ENCODE data around the gene MEF2A.

The MEF2A gene

DNA sequence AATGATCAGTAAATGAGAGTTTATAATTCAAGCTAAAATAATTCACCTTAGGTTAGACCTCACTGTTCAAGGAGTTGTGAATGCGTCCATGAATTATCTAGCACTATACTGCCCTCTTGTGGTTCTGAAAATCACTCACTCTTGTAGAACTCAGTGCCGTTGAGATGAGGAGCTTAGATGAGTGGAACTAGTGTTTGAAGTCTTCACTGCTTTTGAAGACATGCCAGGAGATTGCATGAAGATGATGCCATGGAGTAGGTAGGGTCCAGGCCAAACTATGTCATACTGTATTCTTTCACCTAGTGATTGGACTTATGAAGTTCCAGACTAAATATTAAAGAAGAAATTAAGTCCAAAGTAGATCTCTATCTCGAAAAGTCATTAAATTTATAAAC, 138.7 kb downstream of the MEF2A start:
- DNase-seq (ENCODE audit: low read depth): no peak

DNA sequence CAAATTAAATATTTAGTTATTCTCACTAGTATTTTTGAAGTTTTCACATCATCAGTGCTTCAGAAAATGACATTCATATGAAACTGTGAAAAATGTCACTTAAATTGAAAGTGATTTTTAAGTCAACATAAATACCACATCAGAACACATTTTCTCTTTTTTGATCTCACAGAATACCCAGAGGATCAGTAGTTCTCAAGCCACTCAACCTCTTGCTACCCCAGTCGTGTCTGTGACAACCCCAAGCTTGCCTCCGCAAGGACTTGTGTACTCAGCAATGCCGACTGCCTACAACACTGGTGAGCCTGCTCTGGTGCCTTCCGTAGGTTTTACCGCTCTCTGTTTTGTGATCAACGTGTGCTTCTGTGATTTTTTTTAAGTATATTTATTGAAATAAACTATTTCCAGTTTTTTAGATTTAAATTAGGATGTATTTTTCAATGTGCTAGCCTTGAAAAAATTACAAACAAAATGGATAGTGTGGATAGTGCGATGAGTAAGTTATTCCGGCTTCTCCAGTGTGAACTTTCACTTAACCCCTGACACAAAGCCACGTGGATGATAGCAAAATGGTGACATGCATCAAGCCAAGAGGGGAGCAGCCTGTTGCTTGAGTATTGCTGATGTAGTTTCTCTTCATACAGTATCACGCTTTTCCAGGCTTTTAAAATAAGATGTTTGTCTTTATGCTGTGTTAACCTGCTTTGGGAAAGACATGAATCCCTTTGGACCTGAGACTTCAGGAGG, 140.9 kb downstream of the MEF2A start:
- no peak for DNase-seq (ENCODE audit: low read depth)

DNA sequence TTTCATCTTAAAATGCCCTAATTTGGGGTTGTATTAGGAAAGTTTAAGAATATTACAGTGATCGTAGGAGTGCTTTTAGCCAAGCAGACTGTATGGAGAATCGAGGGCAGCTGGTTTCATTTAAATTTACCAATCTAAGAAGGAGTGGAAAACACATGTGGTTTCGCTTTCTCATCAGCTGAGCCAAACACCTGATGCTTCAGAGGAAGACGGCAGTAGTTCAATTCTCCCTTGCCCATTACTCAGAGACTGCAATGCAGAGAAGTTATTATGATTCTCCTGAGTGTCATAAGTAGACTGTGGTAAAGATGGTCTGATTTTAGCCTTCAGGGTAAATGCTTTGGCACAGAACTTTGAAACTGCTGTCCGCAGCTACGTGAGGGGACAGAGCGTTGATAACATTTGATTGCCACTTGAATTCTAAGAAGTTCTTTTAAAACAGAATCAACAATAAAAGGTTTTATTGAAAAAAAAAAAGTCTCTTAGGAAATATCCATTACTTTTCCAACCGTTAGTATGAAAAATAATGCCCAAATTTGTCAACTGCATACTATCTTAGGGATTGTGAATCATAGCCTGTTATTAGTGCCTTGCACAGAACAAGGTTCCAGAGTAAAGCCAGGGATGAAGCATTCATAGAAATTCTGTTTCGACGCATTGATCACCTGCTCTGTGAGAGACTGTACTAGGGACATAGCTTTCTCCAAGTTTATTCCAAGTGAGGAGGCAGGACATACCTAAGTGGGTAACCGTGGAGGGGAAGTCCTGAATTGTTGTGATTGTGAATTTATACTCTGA, 141.9 kb downstream of the MEF2A start:
- DNase-seq (ENCODE audit: low read depth): no peak

DNA sequence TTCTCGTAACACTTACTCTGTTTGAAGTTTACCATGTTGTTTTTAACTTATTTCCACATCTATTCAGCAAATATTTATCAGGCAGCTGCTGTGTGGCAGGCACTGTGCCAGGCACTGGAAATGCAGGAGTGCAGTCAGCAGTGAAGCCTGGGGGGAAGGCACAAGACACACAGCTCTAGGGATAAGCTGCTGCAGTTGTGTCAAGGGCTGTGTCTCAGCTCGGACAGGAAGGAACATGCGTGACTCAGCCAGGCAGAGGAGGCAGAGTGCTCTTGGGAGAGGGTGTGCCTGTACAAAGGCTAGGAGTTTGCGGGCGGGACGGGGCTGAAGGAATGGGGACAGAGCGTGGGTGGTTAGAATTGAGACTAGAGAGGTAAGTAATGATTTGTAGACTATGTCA, 142.8 kb downstream of the MEF2A start:
- no peak for DNase-seq (ENCODE audit: low read depth)

DNA sequence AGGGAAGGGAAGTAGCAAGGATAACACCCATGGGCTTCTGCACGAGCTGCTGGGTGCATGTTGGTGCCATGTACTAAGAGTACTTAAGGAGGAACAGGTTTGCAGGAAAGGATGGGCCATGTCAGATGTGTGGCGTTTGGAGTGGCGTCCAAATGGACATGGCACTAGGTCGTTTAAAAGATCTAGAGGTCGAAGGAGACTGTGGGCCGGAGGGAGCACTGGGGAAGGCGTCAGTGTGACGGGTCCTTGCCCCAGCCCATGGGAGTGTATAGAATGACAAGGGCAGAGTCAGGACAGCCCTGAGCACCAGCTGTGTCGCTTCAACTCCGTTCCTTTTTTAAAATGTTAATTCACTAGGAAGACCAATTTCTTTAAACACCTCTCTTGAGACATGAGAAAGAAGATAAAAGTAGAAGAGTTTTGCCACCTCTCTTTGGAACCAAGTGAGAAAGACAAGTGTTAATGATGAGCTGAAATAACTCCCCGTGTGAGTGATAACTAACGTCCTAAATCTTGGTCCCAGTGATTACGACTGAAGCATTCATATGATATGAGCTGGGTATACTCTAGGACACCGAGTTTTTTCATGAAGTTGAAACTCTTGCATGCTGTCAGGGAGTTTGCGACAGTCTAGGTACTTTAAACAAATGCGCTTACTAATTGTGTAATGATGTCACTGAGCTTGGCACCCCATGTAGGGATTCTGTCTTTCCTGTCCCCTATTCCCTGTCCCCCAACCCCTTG, 143.6 kb downstream of the MEF2A start:
- DNase-seq (ENCODE audit: low read depth): no peak

DNA sequence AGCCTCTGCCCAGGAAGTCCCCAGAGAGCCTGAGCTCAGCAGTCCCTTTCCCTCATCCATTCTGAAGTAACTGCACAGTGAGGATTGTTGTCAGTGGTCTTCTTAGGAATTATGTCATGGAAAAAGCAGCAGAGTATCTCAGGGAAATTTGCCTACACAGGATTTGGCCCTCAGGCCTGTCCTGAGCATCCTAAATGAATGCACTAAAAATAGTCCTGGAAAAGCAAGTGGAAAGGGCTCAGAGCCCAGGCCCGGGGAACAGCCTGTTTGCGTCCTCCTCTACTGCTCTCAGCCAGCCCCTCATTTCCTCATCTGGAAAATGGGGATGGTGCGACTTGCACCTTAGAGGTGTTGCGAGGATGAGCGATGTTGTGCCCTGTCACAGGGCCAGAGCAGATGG, 145.8 kb downstream of the MEF2A start:
- no peak for DNase-seq (ENCODE audit: low read depth)

DNA sequence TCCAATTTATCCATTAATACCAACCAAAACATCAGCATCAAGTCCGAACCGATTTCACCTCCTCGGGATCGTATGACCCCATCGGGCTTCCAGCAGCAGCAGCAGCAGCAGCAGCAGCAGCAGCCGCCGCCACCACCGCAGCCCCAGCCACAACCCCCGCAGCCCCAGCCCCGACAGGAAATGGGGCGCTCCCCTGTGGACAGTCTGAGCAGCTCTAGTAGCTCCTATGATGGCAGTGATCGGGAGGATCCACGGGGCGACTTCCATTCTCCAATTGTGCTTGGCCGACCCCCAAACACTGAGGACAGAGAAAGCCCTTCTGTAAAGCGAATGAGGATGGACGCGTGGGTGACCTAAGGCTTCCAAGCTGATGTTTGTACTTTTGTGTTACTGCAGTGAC, 146.6 kb downstream of the MEF2A start:
- no peak for DNase-seq (ENCODE audit: low read depth)

DNA sequence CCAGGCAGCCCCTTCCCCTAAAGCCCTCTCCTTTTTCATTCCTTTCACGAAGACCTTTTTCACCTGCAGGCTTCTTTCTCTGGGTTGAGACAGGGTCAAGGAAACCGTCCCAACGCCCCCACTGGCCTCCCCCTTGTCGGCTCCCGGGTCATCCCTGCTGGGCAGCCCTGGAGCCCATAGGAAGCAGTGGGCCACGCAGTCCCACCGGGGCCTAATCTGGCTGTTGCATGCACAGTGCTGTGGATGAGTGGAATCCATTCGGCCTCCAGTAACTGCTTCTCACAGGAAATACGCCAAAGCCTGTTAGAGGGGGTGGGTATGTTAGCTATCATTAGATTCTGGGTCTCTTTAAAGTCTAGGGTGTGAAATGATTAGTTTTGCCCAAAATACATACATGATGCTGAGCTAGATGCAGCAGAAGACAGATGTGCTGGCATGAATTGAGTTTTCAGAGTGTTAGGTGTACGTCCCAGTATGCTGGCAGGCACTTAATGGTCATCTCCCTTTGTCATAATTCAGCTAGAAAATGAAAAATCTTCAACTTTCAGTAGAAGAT, 150.8 kb downstream of the MEF2A start:
- no peak for DNase-seq (ENCODE audit: low read depth)

DNA sequence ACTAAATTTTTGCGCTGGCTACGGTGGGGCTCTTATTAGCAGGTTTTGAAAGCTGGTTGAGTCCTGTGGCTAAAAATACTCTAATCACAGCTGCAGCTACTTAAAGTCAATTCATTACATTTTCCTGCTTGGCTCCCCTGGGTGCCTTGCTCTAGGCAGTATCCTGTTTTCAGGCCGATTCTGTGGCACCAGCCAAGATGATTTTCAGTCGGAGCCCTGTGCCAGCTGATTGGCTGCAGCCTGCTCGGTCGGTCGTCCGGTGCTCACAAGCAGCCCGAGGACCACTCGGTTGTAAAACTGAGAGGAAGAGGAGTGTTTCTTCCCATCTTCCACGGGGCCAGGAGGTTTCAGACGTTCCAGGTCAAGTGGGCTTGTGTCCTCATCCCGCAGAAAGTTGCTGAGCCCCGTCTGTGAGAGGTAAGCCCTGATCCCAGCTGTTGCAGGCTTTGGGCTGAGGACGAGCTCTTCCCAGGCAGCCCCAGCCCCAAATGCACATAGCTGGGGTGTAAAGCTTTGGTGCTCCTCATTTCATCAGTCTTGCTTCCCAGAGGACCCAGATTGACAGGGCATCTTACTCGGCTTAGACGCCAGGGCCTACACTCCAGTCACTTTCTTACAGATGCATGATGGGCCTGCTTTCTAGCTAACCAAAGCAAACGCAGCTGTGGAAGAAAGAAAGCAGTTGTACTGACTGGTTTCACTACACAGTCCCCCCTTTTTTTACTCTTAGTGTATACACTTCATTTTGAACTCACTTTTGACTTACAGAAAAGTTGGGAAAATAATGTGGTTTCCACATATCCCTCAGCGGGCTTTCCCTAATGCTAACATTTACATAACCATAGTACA, 151.6 kb downstream of the MEF2A start:
- DNase-seq (ENCODE audit: low read depth): no peak

DNA sequence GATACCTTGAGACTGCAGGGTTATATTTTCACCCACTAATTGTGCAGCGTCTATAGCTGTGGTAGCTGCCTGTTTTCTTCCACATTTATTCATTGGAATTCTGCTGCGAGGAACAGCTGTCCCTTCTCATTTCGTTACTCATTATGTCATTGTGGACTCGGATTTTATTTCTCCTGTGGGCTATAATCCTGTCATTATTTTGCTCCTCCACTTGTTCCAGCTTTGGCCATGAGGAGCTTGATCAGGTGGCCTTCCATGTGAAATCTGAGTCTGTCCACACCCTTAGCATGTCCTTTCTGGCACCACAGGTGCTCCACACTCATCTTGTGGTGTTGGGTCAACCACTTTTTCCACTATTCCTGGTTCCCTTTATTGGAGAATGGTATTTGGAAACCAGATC, 152.6 kb downstream of the MEF2A start:
- DNase-seq (ENCODE audit: low read depth): no peak

DNA sequence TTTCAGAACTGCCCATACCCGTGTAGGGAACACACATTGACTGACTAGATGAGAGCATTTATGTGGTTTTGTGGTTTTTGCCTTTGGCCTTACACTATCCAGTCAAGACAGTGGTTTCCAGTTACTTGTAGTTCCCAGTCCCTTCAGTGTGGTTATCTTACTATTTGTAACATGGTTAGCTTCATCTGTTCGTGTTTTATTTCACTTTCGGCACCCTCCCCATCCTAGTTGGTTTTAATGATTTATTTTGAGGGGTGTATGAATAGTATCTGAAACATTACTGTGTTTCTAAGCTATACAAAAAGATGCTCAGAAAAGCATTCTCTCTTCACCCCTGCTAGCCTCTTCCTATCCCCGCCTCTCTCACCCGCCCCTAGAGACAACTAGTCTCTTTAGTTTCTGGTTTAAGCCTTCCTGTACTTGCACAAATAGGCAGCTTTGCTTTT, 153.3 kb downstream of the MEF2A start:
- DNase-seq (ENCODE audit: low read depth): no peak

DNA sequence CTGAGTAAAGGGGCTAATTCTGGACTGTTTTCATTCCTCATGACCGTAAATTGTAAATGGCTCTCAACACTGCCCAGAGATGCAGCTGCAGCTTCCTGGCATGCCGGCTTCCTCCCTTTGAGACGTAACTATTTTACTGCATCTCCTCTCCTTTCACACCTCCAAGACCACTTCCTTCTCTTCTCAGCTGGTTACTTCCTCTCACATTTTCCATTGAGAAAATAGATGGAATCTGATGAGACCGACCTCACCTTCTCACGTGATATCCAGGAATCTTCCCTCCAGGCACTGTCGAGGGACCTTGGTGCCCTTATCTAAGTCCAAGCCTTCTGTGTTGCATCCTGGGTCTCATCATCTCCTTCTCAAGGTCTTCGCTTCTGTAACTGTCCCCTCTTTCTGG, 154.7 kb downstream of the MEF2A start:
- no peak for DNase-seq (ENCODE audit: low read depth)

DNA sequence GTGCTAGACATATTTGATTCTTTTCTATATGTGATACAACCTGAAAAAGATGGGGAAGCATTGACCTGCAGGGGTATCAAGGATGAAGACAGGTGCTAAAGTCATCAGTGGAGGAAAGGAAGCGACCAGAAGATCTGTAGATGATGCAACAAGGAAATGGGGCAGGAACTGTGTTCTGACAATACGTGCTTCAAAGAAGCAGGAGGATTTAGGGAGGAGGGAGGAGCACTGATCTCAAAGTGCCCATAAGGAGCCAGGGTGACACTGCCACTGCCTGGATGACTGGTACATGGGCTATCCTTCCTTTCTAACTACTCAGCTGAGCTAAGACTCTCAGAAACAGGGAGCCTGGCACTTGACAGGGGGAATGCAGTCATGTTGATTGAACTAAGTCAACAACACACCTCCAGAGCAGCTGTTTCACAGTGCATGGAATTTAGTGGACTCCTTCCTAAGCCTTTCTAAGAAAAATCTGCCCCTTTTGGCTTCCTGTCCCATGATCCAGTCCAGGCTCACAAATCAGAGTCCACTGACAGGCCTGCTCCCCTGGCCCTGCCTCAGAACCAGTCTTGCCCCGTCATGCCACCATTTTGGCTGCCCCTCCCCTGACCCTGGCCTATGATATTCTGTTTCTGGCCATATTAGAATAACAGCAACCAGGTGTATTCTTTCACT, 155.5 kb downstream of the MEF2A start:
- no peak for DNase-seq (ENCODE audit: low read depth)

DNA sequence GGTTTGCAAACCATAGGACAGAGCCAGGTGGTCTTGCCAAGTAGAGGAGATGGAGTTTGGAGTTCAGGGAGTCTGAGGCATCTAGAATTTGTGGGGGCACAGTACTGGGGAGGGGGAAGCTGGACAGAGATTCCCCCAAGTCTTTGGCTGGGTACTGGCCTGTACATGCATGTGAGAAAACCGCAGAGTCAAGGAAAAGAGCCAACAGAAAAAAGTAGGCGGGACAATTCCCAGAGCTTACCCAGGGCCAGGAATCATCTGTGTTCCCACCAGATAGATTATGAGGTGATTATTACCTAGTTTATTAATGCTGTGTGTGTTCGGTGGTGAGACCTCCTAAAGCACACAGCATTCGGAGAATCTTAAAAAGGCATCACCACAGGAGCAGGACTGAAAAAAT, 156.1 kb downstream of the MEF2A start:
- DNase-seq (ENCODE audit: low read depth): no peak

DNA sequence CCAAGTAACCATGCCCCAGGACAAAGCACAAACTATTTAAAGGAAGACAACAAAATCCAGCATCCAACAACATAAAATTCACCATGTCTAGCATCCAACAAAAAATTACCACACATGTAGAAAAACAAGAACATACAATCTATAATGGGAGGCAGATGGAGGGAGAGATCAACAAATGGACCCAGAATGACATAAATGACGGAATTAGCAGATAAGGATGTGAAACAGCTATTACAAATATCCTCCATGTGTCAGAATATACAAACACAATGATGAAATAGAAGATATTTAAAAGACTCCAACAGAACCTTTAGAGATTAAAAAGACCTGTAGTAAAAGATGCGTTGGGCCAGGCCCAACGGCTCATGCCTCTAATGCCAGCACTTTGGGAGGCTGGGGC, 156.6 kb downstream of the MEF2A start:
- no peak for DNase-seq (ENCODE audit: low read depth)

DNA sequence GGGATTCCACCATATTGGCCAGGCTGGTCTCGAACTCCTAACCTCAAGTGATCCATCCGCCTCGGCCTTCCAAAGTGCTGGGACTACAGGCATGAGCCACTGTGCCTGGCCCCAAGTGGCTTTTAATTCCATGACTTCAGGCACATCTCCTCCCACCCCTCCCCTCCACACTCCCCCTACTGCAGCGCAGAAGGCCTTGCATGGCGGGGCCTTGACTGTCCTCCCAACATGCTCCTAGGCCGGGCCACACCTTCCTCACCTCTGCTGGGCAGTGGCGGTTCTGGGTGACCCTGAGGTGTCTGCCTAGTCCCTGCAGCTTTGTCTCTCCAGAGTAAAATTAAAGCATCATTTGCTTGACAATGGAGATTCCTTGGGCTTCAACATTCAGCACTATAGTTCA, 160.5 kb downstream of the MEF2A start:
- no peak for DNase-seq (ENCODE audit: low read depth)

DNA sequence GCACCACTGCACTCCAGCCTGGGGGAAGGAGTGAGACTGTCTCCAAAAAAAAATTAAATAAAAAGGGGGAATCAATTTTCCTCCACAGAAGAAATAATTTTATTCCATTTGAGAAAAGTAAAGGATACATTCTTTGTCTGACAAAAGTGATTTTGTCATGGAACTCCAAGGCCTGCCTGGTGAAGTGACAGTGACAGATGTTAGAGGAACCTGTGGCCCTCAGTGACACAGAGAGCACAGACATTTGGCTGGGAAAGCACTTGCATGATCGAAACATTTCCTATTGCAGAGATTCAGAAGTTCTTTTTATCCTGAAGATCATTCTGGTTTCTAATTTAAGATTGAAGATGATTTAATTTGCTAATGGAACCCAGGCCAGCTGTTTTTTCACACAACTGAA, 161.5 kb downstream of the MEF2A start:
- no peak for DNase-seq (ENCODE audit: low read depth)

DNA sequence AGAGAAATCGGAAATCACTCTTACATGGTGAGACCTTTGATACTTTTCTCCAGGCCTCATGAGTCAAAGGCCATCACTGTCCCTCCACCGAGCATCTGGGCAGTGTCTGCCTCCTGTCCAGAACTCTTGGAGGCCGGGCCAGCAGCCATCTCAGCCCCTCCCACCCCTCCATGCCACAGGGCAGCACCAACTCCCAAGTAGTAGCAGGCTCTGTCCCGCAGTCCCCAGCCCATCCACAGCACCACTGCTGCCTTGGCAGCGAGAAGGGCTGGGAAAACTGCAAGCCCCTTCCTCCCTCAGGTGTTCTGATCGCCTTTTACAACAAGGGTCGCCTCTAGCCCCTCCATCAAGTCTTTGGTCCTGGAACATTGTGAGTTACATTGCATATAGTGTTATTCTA, 161.9 kb downstream of the MEF2A start:
- DNase-seq (ENCODE audit: low read depth): no peak

DNA sequence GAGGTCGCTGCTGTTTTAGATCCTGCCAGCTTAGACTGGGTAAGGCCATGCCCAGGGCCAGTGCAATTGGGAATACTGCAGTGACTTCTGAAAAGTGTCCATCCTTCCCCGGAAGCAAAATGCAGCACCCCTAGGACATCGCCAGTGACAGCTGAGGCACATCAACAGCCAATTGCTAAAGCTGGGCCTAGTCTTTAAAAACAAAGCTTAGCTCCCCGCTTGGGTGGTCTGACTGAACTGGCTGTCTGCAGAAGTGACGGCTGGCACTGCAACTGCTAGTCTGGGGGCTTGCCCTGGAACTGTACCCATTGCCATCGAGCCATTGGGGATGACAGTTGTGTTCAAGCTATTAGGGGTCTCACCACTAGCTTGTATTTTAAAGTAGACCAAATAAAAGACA, 163.1 kb downstream of the MEF2A start:
- DNase-seq (ENCODE audit: low read depth): no peak

DNA sequence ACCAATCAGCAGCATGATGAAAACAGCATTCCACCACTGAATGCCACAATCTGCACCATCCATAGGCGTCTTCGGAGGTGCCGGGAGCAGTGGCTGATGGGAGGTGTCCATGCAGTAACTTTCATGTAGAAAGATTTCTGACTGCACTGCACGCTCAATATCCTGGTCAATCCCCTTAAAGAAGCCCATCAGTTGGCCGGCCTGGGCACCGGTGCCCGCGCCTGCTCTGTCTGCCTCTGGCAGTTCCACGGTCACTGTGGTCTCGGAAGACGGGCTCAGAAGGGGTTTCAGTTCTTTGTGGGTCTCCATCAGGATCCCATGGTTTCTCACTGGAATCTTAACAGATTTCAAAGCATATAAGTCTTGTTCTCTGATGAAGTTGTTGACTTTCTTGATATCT, 163.5 kb downstream of the MEF2A start:
- DNase-seq (ENCODE audit: low read depth): no peak

DNA sequence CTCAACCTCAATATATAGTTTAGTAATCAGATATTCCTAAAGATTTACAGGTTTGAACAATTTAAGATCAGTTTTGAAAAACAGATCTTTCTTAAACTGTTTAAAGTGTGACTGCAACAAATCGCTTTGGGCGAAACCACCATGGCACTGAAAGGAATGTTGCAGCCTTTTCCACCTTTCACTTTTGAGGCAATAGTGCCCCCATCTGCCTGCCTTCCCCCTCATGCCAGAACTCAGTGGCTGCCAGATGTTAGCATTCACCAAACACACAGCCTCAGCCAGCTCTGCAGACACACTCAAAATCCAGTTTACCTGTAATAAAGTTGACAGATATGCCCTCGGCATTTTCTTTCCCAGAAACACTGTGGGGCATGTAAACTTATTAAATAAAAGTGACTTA, 164.1 kb downstream of the MEF2A start:
- DNase-seq (ENCODE audit: low read depth): no peak
